HepG2 (cell line): ENCODE measurements around the gene KEL. TPM values are rescaled to one million over a fixed set of nuclear protein-coding genes. Genes with fewer than 3 reads are reported as not detected.

ENCODE experiments used
- ATAC-seq: fragments of 200-7000 bp; cut with Tn5 transposase; 3 replicates; pipeline ENCODE4 v1.9.1; 2020; ENCODE audit warnings: mild to moderate bottlenecking, moderate library complexity
- BruUV-seq: library from RNA; stranded (reverse); fragments of 400-500 nt; replicated peaks from 2 replicates; lab custom pipeline; 2021; lab: Mats Ljungman, UMichigan
- CTCF ChIA-PET: fragments of 300-600 bp; formaldehyde crosslinking; extraction: SDS; loops from one replicate; lab custom pipeline; 2021; ENCODE audit warnings: low total read pairs, inconsistent platforms, low intra/inter-chr PET ratio; lab: Yijun Ruan, JAX
- POLR2A ChIA-PET: fragments of 350-600 bp; sonication (Branson Sonifier 250); formaldehyde crosslinking; loops from one replicate; lab custom pipeline; 2020; ENCODE audit warnings: antibody characterized with exemption, inconsistent platforms; lab: Yijun Ruan, JAX
- DNase-seq: peaks from one replicate; pipeline ENCODE4 v3.0.0-alpha.2; 2015; ENCODE audit warnings: low spot score
- FAIRE-seq: peaks from 3 replicates; lab custom pipeline; 2011; peaks lifted over from hg19 to GRCh38; lab: Jason Lieb, UNC
- H2AFZ ChIP-seq: one replicate; pipeline ENCODE4 v1.6.1; 2011; ENCODE audit warnings: low read length, inconsistent platforms
- H3K27ac ChIP-seq: fragments of 300-600 bp; 3 replicates; pipeline ENCODE4 v1.8.0; 2011; ENCODE audit warnings: mixed run types, mild to moderate bottlenecking, mixed read lengths, low read length, inconsistent platforms; ENCODE audit not compliant: insufficient read depth; ENCODE audit errors: extremely low read length
- H3K27me3 ChIP-seq, 2 experiments: fragments of 200-600 bp in 1 of 2; 2 replicates in 1 of 2; 3 replicates in 1 of 2; pipeline versions ENCODE4 v1.6.0 to v1.8.0; 2011; ENCODE audit warnings: low read length in 2 of 2, mild to moderate bottlenecking in 2 of 2, moderate library complexity in 2 of 2, inconsistent platforms in 1 of 2; ENCODE audit not compliant: insufficient read depth in 2 of 2, control insufficient read depth in 1 of 2
- H3K36me3 ChIP-seq, 2 experiments: fragments of 200-600 bp in 1 of 2; replicated peaks in 1 of 2; 2 replicates in 1 of 2; 3 replicates in 1 of 2; pipeline versions ENCODE4 v1.5.1 to v1.8.0; 2011; ENCODE audit warnings: low read length in 2 of 2, inconsistent platforms in 1 of 2; ENCODE audit not compliant: insufficient read depth in 2 of 2, control insufficient read depth in 1 of 2
- H3K4me1 ChIP-seq: 2 replicates; pipeline ENCODE4 v1.5.1; 2012; ENCODE audit warnings: low read length, inconsistent platforms; ENCODE audit not compliant: insufficient read depth
- H3K4me2 ChIP-seq: 2 replicates; pipeline ENCODE4 v1.6.0; 2011; ENCODE audit warnings: low read depth, low read length, inconsistent platforms
- H3K4me3 ChIP-seq, 3 experiments: fragments of 200-600 bp in 1 of 3; sonication (generic), shearing (Covaris generic) in 1 of 3; replicated peaks in 1 of 3; 2 replicates each; pipeline ENCODE4 v1.5.1; 2011 to 2016; ENCODE audit warnings: low read length in 3 of 3, inconsistent platforms in 2 of 3, low read depth in 2 of 3, mild to moderate bottlenecking in 2 of 3, control low read depth in 1 of 3, mixed read lengths in 1 of 3; ENCODE audit not compliant: insufficient read depth in 1 of 3
- H3K79me2 ChIP-seq: one replicate; pipeline ENCODE4 v1.6.1; 2011; ENCODE audit warnings: low read length, inconsistent platforms; ENCODE audit not compliant: insufficient read depth
- H3K9ac ChIP-seq: 2 replicates; pipeline ENCODE4 v1.6.0; 2011; ENCODE audit warnings: mild to moderate bottlenecking, low read depth, low read length, inconsistent platforms; ENCODE audit not compliant: insufficient read depth
- H3K9me3 ChIP-seq: 2 replicates; pipeline ENCODE4 v1.5.1; 2012; ENCODE audit warnings: mild to moderate bottlenecking, low read length
- H4K20me1 ChIP-seq: 2 replicates; pipeline ENCODE4 v1.6.0; 2011; ENCODE audit warnings: inconsistent platforms, mild to moderate bottlenecking, low read length, moderate library complexity; ENCODE audit not compliant: insufficient read depth
- ISX ChIP-seq: sonication (generic); formaldehyde crosslinking; conservative IDR thresholded peaks from 2 replicates; pipeline ENCODE4 v1.5.0; 2020; ENCODE audit warnings: missing genetic modification reagents
- MBD4 ChIP-seq: IDR thresholded peaks from 2 replicates; pipeline ENCODE4 v1.6.1; 2012; ENCODE audit warnings: low read length, inconsistent platforms, borderline replicate concordance
- NCOA5 ChIP-seq: sonication (generic); formaldehyde crosslinking; IDR thresholded peaks from 2 replicates; pipeline ENCODE4 v1.4.0; 2020; ENCODE audit warnings: missing genetic modification reagents
- NFRKB ChIP-seq: fragments of 450-650 bp; IDR thresholded peaks from 2 replicates; pipeline ENCODE4 v1.6.1; 2017
- SOX5 ChIP-seq: IDR thresholded peaks from 2 replicates; pipeline ENCODE4 v1.6.1; 2016; ENCODE audit warnings: borderline replicate concordance
- SUZ12 ChIP-seq: fragments of 150-350 bp; IDR thresholded peaks from 2 replicates; pipeline ENCODE4 v1.6.1; 2014; ENCODE audit warnings: low read depth, low read length
- ZFP36L2 ChIP-seq: sonication (generic); formaldehyde crosslinking; IDR thresholded peaks from 2 replicates; pipeline ENCODE4 v1.4.0; 2020; ENCODE audit warnings: missing genetic modification reagents
- ZNF34 ChIP-seq: sonication (generic); formaldehyde crosslinking; IDR thresholded peaks from 2 replicates; pipeline ENCODE4 v1.4.0; 2020; ENCODE audit warnings: mild to moderate bottlenecking, missing genetic modification reagents, borderline replicate concordance
- ZNF562 ChIP-seq: sonication (generic); formaldehyde crosslinking; IDR thresholded peaks from 2 replicates; pipeline ENCODE4 v1.8.0; 2022; ENCODE audit warnings: missing genetic modification reagents, borderline replicate concordance
- ZNF577 ChIP-seq: sonication (generic); formaldehyde crosslinking; IDR thresholded peaks from 2 replicates; pipeline ENCODE4 v1.4.0; 2020; ENCODE audit warnings: mild to moderate bottlenecking, low read depth, missing genetic modification reagents, borderline replicate concordance
- ZNF747 ChIP-seq: sonication (generic); formaldehyde crosslinking; IDR thresholded peaks from 2 replicates; pipeline ENCODE4 v1.8.1; 2023; ENCODE audit warnings: missing genetic modification reagents, mild to moderate bottlenecking, borderline replicate concordance
- ZSCAN21 ChIP-seq: sonication (generic); formaldehyde crosslinking; IDR thresholded peaks from 2 replicates; pipeline ENCODE4 v1.8.0; 2022; ENCODE audit warnings: mild to moderate bottlenecking, missing genetic modification reagents, moderate library complexity, borderline replicate concordance
- WGBS: methylation state at CpG from one replicate; pipeline ENCODE4 v1.1.6; 2017; ENCODE audit warnings: low lambda C conversion rate; 5-methylcytosine and 5-hydroxymethylcytosine counted together
- in situ Hi-C: cut with HindIII; loops from 2 replicates; pipeline ENCODE4 v1.10.0; 2017; ENCODE audit warnings: low pct_unique_long_range_greater_than_20kb; ENCODE audit not compliant: extremely low pct_ligation_motif_present
- intact Hi-C: fragments of 100-400 bp; cut with micrococcal nuclease; formaldehyde crosslinking; loops from one replicate; pipeline ENCODE4 v1.10.0; 2022; ENCODE audit not compliant: unreplicated experiment
- polyA plus RNA-seq, 8 experiments: library from polyadenylated mRNA; depleted of rRNA in 3 of 8; stranded (reverse) in 7 of 8; unstranded in 1 of 8; fragments of >200 nt; fragmentation: Illumina TruSeq in 4 of 8; extraction: Trizol in 4 of 8; gene quantifications; 2 replicates each; pipeline versions ENCODE4 v1.2.1 to v1.2.3, GENCODE V29; 2011 to 2016; ENCODE audit warnings: low read depth in 4 of 8, missing spikeins in 1 of 8, mixed read lengths in 1 of 8; ENCODE audit not compliant: insufficient read depth in 1 of 8
- total RNA-seq, 5 experiments: library from RNA; depleted of rRNA; stranded (reverse); fragments of >200 nt; fragmentation: Illumina TruSeq; extraction: Trizol; gene quantifications; 2 replicates each; pipeline ENCODE4 v1.2.3, GENCODE V29; 2016; ENCODE audit warnings: low read depth in 1 of 5
- TF ChIP-seq, protein P1 (sequence below): IDR thresholded peaks from 2 replicates; pipeline ENCODE4 v1.6.1; 2016; ENCODE audit warnings: mild to moderate bottlenecking, missing biosample characterization, missing genetic modification reagents
- TF ChIP-seq, protein P2 (sequence below): sonication (generic); formaldehyde crosslinking; IDR thresholded peaks from 2 replicates; pipeline ENCODE4 v1.8.0; 2022; ENCODE audit warnings: missing genetic modification reagents, mild to moderate bottlenecking, moderate library complexity, borderline replicate concordance
- TF ChIP-seq, protein P3 (sequence below): sonication (generic); formaldehyde crosslinking; IDR thresholded peaks from 2 replicates; pipeline ENCODE4 v1.4.0; 2020; ENCODE audit warnings: mild to moderate bottlenecking, low read depth, missing genetic modification reagents
- TF ChIP-seq, protein P4 (sequence below): sonication (generic); formaldehyde crosslinking; IDR thresholded peaks from 2 replicates; pipeline ENCODE4 v1.8.0; 2022; ENCODE audit warnings: mild to moderate bottlenecking, missing genetic modification reagents, moderate library complexity
- TF ChIP-seq, protein P5 (sequence below): sonication (generic); formaldehyde crosslinking; IDR thresholded peaks from 2 replicates; pipeline ENCODE4 v1.4.0; 2020; ENCODE audit warnings: mild to moderate bottlenecking, missing genetic modification reagents
- TF ChIP-seq, protein P6 (sequence below): sonication (generic); formaldehyde crosslinking; IDR thresholded peaks from 2 replicates; pipeline ENCODE4 v1.4.0; 2020; ENCODE audit warnings: missing genetic modification reagents

The KEL gene
- total and polyA plus RNA-seq, 2 of the 13 experiments (the other 11 are each of a cell fraction or from before 2014, with no cell fraction given), result 0.03 TPM; not detected in 1

DNA sequence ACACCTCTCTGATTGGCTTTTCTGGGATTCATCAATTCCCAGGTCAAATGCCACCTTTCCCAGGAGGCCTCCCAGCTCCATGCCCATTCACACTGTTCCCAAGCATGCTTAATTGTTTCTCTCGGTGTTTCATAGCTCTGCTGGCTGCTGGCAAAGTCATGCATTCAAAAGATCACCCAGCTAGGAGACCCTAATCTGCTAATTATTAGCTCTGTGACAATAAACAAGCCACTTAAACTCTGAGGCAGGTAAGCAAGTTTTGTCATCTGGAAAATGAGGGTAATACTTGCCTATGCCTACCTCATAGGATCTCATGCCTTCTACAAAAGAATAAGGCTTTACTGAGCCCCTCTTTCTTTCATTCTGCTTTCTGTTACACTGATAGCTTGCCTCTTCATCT, 828 bp upstream of the KEL start:
- DNase-seq (no peak), ATAC-seq (no peak), FAIRE-seq (no peak)
- no peak overlapping the region for H3K9ac ChIP-seq
- no peaks in the 10 kb centered on the region for H3K9me3 ChIP-seq
- WGBS, result 0% methylated on average over 1 of the region's 1 CpG
- H3K27ac ChIP-seq, result no peak overlapping the region
- no peaks in the 10 kb centered on the region for H3K36me3 ChIP-seq
- no peaks in the 10 kb centered on the region for H4K20me1 ChIP-seq
- in situ Hi-C loops, result no loop called here
- no peaks in the 10 kb centered on the region for H3K4me1 ChIP-seq
- intact Hi-C loops, result no loop called here
- no peak overlapping the region for H2AFZ ChIP-seq
- CTCF ChIA-PET, result no interaction called here
- 0 out of 5 replicates have a peak, but pooled peaks cover 0 to 3% of the 10 kb centered on the region in 2 experiments for H3K27me3 ChIP-seq
- H3K4me3 ChIP-seq, result no peak overlapping the region
- H3K79me2 ChIP-seq, result no peaks in the 10 kb centered on the region
- no TSS peak for BruUV-seq
- no peak overlapping the region for H3K4me2 ChIP-seq
- POLR2A ChIA-PET, result no interaction called here
- TF ChIP-seq, protein P1, sequence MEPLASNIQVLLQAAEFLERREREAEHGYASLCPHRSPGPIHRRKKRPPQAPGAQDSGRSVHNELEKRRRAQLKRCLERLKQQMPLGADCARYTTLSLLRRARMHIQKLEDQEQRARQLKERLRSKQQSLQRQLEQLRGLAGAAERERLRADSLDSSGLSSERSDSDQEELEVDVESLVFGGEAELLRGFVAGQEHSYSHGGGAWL, result no peak
- TF ChIP-seq MBD4 (no peak), ZFP36L2 (CRISPR knock-in tag) (no peak), NFRKB (no peak), ZNF747 (CRISPR knock-in tag) (no peak), ISX (no peak), NCOA5 (no peak), SOX5 (CRISPR knock-in tag) (no peak), ZSCAN21 (no peak), ZNF562 (no peak), SUZ12 (no peak), ZNF577 (no peak), ZNF34 (CRISPR knock-in tag) (no peak)
- TF ChIP-seq, protein P2, sequence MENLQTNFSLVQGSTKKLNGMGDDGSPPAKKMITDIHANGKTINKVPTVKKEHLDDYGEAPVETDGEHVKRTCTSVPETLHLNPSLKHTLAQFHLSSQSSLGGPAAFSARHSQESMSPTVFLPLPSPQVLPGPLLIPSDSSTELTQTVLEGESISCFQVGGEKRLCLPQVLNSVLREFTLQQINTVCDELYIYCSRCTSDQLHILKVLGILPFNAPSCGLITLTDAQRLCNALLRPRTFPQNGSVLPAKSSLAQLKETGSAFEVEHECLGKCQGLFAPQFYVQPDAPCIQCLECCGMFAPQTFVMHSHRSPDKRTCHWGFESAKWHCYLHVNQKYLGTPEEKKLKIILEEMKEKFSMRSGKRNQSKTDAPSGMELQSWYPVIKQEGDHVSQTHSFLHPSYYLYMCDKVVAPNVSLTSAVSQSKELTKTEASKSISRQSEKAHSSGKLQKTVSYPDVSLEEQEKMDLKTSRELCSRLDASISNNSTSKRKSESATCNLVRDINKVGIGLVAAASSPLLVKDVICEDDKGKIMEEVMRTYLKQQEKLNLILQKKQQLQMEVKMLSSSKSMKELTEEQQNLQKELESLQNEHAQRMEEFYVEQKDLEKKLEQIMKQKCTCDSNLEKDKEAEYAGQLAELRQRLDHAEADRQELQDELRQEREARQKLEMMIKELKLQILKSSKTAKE (CRISPR knock-in tag), result no peak
- TF ChIP-seq, protein P3, sequence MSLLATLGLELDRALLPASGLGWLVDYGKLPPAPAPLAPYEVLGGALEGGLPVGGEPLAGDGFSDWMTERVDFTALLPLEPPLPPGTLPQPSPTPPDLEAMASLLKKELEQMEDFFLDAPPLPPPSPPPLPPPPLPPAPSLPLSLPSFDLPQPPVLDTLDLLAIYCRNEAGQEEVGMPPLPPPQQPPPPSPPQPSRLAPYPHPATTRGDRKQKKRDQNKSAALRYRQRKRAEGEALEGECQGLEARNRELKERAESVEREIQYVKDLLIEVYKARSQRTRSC (CRISPR knock-in tag), result no peak
- TF ChIP-seq, protein P4, sequence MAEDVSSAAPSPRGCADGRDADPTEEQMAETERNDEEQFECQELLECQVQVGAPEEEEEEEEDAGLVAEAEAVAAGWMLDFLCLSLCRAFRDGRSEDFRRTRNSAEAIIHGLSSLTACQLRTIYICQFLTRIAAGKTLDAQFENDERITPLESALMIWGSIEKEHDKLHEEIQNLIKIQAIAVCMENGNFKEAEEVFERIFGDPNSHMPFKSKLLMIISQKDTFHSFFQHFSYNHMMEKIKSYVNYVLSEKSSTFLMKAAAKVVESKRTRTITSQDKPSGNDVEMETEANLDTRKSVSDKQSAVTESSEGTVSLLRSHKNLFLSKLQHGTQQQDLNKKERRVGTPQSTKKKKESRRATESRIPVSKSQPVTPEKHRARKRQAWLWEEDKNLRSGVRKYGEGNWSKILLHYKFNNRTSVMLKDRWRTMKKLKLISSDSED (CRISPR knock-in tag), result no peak
- TF ChIP-seq, protein P5, sequence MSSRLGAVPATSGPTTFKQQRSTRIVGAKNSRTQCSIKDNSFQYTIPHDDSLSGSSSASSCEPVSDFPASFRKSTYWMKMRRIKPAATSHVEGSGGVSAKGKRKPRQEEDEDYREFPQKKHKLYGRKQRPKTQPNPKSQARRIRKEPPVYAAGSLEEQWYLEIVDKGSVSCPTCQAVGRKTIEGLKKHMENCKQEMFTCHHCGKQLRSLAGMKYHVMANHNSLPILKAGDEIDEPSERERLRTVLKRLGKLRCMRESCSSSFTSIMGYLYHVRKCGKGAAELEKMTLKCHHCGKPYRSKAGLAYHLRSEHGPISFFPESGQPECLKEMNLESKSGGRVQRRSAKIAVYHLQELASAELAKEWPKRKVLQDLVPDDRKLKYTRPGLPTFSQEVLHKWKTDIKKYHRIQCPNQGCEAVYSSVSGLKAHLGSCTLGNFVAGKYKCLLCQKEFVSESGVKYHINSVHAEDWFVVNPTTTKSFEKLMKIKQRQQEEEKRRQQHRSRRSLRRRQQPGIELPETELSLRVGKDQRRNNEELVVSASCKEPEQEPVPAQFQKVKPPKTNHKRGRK (CRISPR knock-in tag), result no peak
- TF ChIP-seq, protein P6, sequence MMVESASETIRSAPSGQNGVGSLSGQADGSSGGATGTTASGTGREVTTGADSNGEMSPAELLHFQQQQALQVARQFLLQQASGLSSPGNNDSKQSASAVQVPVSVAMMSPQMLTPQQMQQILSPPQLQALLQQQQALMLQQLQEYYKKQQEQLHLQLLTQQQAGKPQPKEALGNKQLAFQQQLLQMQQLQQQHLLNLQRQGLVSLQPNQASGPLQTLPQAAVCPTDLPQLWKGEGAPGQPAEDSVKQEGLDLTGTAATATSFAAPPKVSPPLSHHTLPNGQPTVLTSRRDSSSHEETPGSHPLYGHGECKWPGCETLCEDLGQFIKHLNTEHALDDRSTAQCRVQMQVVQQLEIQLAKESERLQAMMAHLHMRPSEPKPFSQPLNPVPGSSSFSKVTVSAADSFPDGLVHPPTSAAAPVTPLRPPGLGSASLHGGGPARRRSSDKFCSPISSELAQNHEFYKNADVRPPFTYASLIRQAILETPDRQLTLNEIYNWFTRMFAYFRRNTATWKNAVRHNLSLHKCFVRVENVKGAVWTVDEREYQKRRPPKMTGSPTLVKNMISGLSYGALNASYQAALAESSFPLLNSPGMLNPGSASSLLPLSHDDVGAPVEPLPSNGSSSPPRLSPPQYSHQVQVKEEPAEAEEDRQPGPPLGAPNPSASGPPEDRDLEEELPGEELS (CRISPR knock-in tag), result no peak
